Calu3 (cell line): ENCODE results near the gene RPS27L. TPM values are rescaled to one million over a fixed set of nuclear protein-coding genes. Genes with fewer than 3 reads are reported as not detected.
A peak's percentile ranks its signal among the peaks of the same experiment; 100 is the strongest.

Source experiments
- BruUV-seq: library from RNA; stranded (reverse); fragments of 400-500 nt; replicated peaks from 2 replicates; lab custom pipeline; 2021; lab: Mats Ljungman, UMichigan
- CTCF ChIA-PET: fragments of 300-600 bp; sonication (Branson Sonifier 250); formaldehyde crosslinking; loops from one replicate; lab custom pipeline; 2022; ENCODE audit warnings: antibody characterized with exemption; lab: Charles Lee
- DNase-seq: peaks from one replicate; pipeline ENCODE4 v3.0.0; 2022
- H3K27ac Mint-ChIP-seq: one replicate; pipeline ENCODE4 v1.8.0; 2022; ENCODE audit warnings: mixed read lengths; ENCODE audit not compliant: unreplicated experiment
- H3K27me3 Mint-ChIP-seq: one replicate; pipeline ENCODE4 v1.8.0; 2022; ENCODE audit warnings: mixed read lengths; ENCODE audit not compliant: unreplicated experiment
- H3K36me3 Mint-ChIP-seq: one replicate; pipeline ENCODE4 v1.8.0; 2022; ENCODE audit warnings: mild to moderate bottlenecking, moderate library complexity, mixed read lengths; ENCODE audit not compliant: insufficient read depth, unreplicated experiment
- H3K4me1 Mint-ChIP-seq: one replicate; pipeline ENCODE4 v1.8.0; 2022; ENCODE audit warnings: mild to moderate bottlenecking, low read depth, mixed read lengths; ENCODE audit not compliant: unreplicated experiment
- H3K4me3 Mint-ChIP-seq: one replicate; pipeline ENCODE4 v1.8.0; 2022; ENCODE audit warnings: mild to moderate bottlenecking, low read depth, moderate library complexity, mixed read lengths; ENCODE audit not compliant: unreplicated experiment
- H3K9me3 Mint-ChIP-seq: one replicate; pipeline ENCODE4 v1.8.0; 2022; ENCODE audit warnings: low read depth, mixed read lengths; ENCODE audit not compliant: unreplicated experiment
- intact Hi-C: fragments of 100-400 bp; cut with micrococcal nuclease; formaldehyde crosslinking; loops from one replicate; pipeline ENCODE4 v1.10.0; 2022; ENCODE audit not compliant: unreplicated experiment
- total RNA-seq: library from RNA; stranded (reverse); gene quantifications from 2 replicates; pipeline ENCODE4 v1.2.3, GENCODE V29; 2022
- TF ChIP-seq, protein P1 (sequence below): fragments of 200-600 bp; IDR thresholded peaks from one replicate; pipeline ENCODE4 v1.8.0; 2022; ENCODE audit warnings: antibody characterized with exemption; ENCODE audit not compliant: unreplicated experiment

RPS27L gene
- total RNA-seq, 1 experiment from 2014 or later = 64.4 TPM

DNA sequence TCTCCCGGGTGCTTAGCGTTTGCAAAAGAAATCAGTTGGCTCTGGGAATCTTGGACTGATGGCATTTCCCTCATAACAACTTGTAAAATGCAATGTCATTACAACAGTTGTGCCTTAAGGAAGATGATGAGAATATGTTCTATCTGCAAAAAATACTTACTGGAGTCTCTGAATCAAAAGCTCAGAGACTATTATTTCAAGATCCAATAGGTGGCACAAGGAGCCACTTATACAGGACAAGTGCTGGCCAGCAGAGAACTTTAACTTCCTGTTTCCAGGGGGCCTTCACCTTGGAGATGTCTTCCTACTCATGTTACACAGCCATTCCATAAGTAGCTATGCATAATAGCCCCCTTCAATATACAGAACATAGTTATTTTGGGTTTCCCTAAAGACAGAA, 8.9 kb upstream of the RPS27L start:
- no peaks in the 10 kb centered on the region for H3K27me3 Mint-ChIP-seq
- no peaks in the 10 kb centered on the region for H3K36me3 Mint-ChIP-seq
- DNase-seq = peak; percentile 31
- BruUV-seq = no TSS peak
- peaks cover 8% of the 10 kb centered on the region for H3K4me1 Mint-ChIP-seq
- no peak overlapping the region for H3K4me3 Mint-ChIP-seq
- TF ChIP-seq, protein P1, sequence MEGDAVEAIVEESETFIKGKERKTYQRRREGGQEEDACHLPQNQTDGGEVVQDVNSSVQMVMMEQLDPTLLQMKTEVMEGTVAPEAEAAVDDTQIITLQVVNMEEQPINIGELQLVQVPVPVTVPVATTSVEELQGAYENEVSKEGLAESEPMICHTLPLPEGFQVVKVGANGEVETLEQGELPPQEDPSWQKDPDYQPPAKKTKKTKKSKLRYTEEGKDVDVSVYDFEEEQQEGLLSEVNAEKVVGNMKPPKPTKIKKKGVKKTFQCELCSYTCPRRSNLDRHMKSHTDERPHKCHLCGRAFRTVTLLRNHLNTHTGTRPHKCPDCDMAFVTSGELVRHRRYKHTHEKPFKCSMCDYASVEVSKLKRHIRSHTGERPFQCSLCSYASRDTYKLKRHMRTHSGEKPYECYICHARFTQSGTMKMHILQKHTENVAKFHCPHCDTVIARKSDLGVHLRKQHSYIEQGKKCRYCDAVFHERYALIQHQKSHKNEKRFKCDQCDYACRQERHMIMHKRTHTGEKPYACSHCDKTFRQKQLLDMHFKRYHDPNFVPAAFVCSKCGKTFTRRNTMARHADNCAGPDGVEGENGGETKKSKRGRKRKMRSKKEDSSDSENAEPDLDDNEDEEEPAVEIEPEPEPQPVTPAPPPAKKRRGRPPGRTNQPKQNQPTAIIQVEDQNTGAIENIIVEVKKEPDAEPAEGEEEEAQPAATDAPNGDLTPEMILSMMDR = no peak
- H3K27ac Mint-ChIP-seq = no peak overlapping the region
- intact Hi-C loops = loop anchor here (2.0 to 5.0 kb wide), 2 partner anchors 111 to 237 kb away; partner anchors contain the start of gene APH1B
- CTCF ChIA-PET = interaction anchor here (0.7 to 1.5 kb wide), 7 partner anchors 9 to 260 kb away, joined by 3 to 7 read pairs (median 4); partner anchors contain the start of genes APH1B and RPS27L
- no peaks in the 10 kb centered on the region for H3K9me3 Mint-ChIP-seq

DNA sequence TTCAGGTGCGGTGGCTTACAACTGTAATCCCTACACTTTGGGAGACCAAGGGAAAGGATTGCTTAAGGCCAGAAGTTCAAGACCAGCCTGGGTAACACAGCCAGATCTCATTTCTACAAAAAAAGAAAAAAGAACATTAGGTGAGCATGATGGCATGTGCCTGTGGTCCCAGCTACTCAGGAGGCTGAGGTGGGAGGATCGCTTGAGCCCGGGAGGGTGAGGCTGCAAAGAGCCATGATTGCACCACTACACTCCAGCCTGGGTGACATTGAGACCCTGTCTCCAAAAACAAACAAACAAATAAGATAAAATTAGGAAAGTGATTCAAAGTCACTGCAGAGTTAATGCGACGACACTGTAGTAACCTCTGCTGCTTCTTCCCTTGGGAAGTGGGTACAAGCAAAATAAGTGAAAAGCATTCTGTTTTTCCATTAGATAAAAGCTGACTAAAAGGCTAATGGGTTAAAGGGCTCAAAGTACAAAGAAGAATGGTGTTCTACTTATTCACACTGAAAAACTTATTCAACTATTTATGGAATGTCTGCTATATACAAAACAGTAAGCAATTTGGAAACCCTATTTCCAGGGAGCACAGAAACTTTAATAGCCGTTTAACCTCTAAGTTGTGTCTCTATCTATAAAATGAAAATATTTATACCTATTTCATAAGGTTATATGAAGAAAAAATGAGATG, 8.0 kb upstream of the RPS27L start:
- Mint-ChIP-seq H3K9me3 (no peaks in the 10 kb centered on the region), H3K27me3 (no peaks in the 10 kb centered on the region), H3K36me3 (no peaks in the 10 kb centered on the region), H3K4me3 (no peak overlapping the region), H3K27ac (no peak overlapping the region), H3K4me1 (peaks cover 8% of the 10 kb centered on the region)
- no TSS peak for BruUV-seq
- no peak for DNase-seq
- CTCF ChIA-PET = interaction anchor here (1.4 to 1.5 kb wide), 2 partner anchors 8 to 237 kb away, joined by 4 to 7 read pairs; partner anchors contain the start of gene RPS27L
- TF ChIP-seq, protein P1 = no peak
- intact Hi-C loops = loop anchor here (5.0 kb wide), 1 partner anchor 112 kb away; the partner anchor contains the start of gene APH1B

DNA sequence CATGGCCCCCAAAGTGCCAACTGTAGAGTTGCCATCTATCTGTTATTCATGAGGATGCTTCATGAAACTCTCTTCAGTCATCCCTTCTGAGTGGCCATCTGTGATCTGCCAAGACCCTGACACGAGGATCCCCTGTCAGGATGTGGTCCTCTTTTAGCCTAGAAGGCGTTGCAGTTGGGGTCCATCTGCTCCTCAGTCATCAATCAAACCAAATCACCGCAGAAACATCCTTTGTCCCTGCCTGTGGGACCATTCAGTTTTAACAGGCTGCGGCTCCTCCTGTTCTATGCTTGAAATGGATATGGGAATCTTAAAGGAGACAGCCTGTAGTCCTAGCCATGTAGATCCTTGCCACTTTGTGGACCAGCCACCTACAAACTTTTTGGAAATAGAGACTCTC, 5.9 kb upstream of the RPS27L start:
- Mint-ChIP-seq H3K9me3 (no peaks in the 10 kb centered on the region), H3K4me3 (no peak overlapping the region), H3K4me1 (peaks cover 8% of the 10 kb centered on the region), H3K27ac (no peak overlapping the region), H3K36me3 (peaks cover 3% of the 10 kb centered on the region), H3K27me3 (no peaks in the 10 kb centered on the region)
- CTCF ChIA-PET = no interaction called here
- TF ChIP-seq, protein P1 = no peak
- intact Hi-C loops = no loop called here
- no peak for DNase-seq
- BruUV-seq = no TSS peak

DNA sequence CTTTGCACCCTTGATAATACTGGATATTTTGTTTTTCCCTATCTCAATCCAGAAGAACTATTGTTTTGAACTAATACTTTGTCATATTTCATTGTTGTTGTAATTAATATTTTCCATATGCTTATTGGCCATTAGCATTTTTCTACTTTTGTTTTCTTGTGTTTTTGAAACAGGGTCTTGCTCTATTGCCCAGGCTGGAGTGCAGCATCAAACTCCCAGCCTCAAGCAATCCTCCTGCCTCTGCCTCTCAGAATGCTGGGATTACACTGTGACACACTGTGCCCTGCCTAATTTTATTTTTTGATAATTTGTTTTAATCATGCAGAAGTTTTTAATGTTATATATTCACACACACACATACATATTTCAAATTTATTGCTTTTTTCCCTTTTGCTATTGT, 3.4 kb upstream of the RPS27L start:
- Mint-ChIP-seq H3K4me1 (no peaks in the 10 kb centered on the region), H3K27ac (no peak overlapping the region), H3K4me3 (no peak overlapping the region), H3K27me3 (no peaks in the 10 kb centered on the region), H3K36me3 (peaks cover 24% of the 10 kb centered on the region), H3K9me3 (no peaks in the 10 kb centered on the region)
- BruUV-seq = no TSS peak
- intact Hi-C loops = no loop called here
- TF ChIP-seq, protein P1 = no peak
- no peak for DNase-seq
- CTCF ChIA-PET = no interaction called here
